COR-L47 (cell line): Measurements from ENCODE around the gene PSORS1C2.
"Not testable (repeated sequence)": the region's sequence is repeated elsewhere in the genome, so short reads cannot be mapped to it uniquely, and the experiment has no call there.

Experiments used
- DNase-seq: peaks from one replicate; lab custom pipeline; 2025; lab: John Stamatoyannopoulos, UW

The PSORS1C2 gene

DNA sequence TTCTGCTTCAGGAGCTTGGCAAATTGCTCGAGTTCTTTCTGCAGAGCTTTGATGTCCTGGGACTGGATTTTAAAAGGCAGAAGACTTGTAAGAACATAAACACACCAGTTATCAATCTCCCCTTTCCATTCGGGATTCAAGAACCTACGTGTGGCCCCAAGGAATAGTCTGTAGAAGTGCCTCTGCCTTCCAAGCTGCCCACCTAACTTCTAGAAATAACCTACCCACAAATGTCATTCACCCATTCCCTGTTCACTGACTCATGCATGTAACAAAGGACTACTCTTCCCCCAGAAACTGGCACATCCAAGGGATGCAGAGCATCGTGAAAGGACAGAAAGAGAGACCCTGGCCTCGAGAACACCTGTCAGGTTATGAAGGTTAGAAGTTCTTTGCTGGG, 27.1 kb upstream of the PSORS1C2 start:
- no peak for DNase-seq

DNA sequence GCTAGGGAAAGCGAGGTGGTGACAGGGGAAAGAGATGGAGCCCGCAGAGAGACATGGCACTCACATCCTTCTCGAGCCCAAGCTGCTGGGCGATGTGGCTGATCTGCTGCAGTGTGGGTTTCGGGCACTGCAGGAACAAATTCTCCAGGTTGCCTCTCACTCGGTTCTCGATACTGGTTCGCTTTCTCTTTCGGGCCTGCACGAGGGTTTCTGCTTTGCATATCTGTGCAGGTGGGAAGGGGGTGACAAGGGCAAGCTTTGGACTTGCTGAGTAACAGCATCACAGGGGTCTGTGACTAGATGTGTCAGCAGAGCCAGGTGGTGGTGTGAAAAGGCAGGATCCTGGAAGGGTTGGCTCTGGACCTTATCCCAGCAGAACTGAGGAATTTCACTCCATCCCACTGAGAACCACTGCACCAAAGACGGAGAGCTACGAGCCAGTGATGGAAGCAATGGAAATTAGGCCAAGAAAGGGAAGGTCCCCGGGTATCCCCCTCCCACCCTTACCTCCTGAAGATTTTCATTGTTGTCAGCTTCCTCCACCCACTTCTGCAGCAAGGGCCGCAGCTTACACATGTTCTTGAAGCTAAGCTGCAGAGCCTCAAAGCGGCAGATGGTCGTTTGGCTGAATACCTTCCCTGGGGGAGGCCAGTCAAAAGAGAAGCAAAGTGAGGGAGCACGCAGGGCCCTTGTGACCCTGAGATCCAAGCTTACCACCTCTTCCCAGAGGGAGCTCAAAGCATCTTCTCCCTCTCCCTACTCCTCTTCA, 26.4 kb upstream of the PSORS1C2 start:
- DNase-seq: not testable (repeated sequence)

DNA sequence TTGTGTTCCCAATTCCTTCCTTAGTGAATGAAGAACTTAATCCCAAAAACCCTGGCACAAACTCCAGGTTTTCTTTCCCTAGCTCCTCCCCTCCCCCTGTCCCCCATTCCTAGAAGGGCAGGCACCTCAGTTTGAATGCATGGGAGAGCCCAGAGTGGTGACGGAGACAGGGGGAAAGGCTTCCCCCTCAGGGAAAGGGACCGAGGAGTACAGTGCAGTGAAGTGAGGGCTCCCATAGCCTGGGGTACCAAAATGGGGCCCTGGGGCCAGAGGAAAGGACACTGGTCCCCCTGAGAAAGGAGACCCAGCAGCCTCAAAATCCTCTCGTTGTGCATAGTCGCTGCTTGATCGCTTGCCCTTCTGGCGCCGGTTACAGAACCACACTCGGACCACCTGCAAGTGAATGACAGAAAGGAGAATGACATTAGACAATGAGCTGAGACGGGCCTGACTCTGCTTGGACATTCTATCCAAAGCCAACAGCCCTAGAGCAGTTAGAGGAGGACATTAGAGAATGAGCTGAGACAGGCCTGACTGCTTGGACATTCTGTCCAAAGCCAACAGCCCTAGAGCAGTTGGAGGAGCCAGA, 25.7 kb upstream of the PSORS1C2 start:
- DNase-seq: not testable (repeated sequence)

DNA sequence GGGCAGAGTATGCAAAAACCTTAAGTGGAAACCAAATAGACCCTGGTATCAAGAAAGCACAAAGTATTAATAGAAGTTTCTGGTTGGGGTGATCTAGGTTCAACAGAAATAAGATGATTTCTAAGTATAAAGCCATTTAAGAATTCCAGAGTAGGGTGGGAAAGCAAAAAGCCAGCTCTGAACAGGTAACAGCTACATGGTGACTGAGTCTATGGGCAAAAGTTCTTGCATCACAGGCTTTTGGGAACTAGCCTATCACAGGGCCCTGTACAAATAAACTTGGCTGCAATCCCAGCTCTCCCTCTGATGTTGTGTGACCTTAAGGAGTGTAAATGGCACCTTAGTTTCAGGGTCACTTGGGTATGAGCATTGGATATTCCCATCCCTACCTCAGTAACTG, 25.1 kb upstream of the PSORS1C2 start:
- DNase-seq: no peak

DNA sequence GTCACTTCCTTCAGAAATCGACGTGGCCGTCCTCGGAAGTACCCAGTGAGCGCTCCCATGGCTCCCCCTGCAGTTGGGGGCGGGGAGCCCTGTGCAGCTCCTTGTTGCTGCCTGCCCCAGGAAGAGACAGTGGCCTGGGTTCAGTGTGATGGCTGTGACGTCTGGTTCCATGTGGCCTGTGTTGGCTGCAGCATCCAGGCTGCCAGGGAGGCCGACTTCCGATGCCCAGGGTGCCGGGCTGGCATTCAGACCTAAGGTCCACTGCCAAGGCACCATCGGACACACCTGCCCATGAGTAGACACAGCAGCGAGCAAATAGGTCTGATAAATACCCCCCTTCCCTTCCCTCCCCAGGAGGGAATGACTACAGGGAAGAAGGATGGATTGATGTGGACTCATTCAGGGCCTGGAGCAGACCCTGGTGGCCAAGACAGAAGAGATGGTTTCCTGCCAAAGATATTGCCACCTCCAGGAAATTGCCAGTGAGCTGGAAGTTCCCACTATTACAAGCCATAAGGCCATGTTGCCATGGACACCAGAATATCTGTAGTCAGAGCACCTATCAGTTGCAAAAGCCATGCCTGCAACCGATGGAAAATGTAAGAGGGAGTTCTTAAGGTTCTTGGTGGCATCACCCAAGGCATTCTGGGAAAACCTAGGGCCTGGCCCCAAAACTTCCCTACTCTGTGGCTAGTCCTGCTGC, 23.7 kb upstream of the PSORS1C2 start:
- DNase-seq: no peak

DNA sequence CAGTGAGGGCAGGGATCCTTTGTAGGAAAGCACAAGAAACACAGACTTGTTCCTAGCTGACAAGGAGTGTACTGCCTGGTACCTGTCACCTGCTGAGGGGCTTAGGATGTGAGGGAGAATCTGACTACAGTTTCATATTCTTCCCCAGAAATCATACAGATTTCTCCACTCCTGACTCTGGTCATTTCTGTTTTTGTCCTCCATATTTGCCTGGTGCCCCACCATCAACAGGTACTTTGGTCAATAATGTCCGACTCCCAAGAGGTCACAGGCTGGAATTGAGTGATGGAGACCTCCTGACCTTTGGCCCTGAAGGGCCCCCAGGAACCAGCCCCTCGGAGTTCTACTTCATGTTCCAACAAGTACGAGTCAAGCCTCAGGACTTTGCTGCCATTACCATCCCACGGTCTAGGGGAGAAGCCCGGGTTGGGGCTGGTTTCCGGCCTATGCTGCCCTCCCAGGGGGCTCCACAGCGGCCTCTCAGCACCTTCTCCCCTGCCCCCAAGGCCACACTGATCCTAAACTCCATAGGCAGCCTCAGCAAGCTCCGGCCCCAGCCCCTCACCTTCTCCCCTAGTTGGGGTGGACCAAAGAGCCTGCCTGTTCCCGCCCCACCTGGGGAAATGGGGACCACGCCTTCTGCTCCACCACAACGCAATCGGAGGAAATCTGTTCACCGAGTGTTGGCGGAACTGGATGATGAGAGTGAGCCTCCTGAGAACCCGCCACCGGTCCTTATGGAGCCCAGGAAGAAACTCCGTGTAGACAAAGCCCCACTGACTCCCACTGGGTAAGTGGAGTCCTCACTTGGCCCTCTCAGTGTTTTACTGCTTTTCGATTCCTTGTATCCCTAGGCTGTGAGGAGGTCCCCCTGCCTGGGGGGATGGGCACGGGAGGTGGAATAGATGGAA, 22.6 kb upstream of the PSORS1C2 start:
- DNase-seq: no peak

DNA sequence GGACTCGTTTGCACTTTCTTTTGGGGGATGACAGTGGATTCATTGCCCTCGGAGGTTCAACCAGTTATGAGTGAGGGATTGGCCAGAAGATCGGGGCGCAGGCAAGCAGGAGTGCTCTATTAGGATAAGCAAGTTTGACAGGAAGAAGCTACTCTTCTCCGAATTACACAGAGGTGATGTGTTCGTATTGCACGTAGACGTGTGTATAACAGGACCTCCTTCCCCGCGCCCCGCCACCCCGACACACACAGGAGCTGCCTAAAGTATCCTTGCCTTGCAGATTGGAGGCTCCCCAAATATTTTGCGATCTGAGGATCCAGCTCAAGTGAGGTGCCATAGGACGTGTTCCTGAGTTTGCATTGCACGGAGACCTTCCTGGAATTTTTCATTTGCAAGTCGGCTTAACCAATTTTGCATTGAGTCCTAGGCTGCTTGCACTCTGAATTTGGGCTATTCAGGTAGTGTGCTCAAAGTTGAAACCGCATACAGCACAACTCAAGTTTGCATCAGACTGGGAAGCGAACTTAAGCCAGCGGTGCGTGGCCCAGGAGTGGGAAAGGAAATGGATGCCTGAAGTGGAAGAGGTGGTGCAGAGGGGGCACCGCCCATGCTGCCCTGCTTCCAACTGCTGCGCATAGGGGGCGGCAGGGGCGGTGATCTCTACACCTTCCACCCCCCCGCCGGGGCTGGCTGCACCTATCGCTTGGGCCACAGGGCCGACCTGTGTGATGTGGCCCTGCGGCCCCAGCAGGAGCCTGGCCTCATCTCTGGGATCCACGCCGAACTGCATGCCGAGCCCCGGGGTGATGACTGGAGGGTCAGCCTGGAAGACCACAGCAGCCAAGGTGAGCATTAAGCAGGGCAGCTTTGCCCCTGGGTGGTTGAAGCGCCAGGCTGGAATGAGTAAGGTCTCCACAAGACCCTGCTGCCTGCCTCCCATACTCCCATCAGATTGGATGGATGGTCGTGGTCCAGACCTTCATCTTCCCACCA, 20.3 kb upstream of the PSORS1C2 start:
- DNase-seq: peak; percentile 39

DNA sequence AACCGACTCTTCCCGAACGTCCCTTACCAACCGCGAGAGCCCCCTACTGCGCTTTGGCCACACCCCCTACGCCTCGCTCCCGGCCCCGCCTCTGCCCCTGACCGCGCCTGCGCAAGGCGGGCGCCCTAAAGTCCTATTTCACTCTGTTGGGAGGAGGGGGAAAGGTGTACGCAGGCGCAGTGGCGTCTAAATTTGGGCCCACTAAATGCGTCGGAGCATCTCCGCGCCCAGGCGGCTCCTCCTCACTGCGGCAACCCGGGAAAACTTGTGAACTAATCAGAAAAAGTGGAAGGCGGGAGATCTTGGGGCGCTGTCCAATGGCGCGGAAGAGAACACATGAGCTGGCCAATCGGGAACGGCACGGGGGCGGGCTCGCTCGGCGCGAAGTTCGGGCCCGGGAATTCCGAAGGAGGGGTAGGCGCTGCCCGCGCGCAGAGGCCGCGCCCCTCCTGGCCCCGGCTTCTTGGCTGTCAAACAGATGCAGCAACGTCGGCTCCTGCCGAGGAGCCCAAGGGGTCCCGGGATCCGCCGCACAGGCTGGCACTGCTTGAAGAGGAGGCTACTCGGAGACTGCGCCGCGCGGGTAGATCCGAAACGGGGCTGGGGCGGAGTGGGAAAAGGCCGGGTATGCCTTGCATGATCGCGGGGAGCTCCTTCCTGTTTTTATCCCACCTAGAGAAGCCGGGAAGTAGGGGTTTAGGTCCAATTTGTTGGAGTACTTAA, 19.4 kb upstream of the PSORS1C2 start, which contains the start of gene TCF19:
Gene TCF19 (plus strand): TSS at position 450 of the 723 bp plus-strand sequence. CDS start 881 bp downstream, outside the sequence.
- DNase-seq: peak; percentile 99

DNA sequence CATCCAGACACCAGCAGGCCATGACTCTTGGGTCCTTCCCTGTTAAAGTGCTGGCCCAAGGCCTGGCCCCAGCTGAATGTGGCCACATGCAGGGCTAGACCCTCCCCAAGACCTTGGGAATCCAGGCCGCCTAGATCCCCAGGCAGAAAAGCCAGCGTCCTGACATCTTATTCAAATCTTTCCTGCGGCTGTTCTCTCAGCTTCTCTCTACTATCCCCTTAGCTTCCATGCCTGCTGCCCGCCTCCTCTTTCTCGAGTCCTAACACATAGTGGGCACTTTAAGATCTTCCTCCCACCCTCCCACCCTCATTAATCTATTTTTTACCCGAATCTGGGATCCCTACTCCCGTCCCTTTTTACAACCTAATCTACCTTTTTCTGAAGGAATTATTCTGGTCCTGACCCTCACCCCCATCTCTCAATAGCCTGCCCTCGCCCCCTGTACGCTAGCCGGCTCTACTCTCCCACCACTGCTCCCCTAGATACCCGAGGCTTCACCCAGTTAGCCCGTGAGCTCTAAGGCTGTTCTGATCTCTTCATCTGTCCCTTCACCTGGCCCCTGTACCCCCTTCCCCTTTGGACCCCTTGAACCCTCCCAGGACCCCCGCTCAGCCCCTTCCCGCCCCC, 18.8 kb upstream of the PSORS1C2 start, which contains the start of gene CCHCR1:
Gene CCHCR1 (minus strand): TSS at position 290 of the 627 bp plus-strand sequence. CDS start 202 bp downstream, at position 88.
- DNase-seq: no peak

DNA sequence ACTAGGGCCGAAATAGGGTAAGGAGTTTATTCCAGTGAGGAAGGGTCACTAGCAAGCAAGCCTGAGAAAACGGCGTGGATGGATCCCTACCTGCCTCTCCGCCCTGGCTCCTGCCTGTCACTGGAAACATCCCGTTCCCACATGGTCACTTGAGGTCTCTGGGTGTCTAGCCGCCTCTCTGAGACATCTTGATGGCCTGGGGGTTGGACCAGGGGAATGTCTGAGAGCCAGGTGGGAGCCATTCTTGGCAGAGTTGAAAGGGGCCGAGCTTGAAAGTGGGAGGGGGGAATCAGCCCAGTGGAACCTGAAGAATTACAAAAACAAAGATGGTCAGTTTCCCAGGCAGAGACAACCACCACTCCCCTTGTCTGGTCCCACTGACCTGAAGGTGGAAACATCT, 17.8 kb upstream of the PSORS1C2 start:
- DNase-seq: no peak

DNA sequence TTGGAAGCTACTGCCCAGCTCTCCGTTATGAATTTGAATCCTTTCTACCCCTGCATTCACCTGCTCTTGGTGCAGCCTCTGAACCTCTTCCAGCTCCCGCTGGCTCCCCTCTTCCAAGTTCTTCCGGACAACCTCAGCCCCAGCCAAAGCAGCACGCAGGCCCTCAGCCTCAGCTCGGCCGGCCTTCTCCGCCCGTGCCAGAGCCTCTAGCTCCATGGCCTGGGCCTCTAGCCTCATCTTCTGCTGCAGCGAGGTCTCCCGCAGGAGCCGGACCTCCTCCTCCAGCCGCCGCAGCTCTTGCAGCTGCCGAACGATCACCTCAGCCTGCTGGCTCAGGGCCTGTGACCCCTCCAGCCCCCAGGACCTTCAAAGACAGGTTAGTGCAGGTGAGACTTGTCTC, 15.6 kb upstream of the PSORS1C2 start:
- no peak for DNase-seq

DNA sequence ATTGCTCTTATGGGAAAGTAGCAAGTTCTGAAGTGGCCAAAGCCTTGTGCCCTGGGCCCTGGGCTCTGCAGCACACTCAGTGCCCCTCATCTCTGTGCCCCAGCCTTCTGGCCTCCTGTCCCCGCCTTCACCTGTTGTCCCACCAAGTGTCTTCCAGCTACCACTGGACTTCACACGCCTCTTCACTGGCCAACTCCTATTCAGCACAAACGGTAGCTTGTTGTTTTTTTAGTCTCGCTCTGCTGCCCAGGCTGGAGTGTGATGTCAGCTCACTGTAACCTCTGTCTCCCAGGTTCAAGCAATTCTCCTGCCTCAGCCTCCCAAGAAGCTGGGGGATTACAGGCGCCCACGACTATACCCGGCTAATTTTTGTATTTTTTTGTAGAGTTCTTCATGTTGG, 13.9 kb upstream of the PSORS1C2 start:
- no peak for DNase-seq

DNA sequence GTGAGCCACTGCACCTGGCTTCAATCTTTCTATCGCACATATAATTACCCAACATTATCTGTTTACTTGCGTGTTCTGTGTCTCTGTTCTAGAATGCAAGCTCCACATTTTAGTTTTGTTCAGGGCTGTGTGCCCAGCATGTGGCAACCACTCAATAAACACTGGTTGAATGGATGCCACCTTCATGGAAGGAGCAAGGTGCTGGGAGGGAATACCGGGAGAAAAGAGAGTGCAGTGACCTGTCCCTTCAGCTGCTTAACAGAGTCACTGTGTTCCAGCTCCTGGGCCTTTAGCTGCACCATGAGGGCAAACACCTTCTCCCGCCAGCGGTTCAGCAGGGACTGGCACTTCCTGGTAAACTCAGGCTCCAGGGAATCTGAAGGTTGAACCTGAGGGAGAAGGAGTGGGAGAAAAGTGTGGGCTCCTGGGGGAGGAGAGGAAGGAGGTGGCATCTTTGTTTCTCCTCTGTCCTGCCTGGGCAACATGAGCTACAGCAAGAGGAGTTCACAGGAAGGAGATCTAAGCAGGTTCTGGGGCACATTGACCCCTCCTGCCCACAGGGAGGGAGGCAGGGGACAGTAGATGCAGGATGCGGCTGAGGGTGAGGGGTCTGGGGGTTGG, 11.1 kb upstream of the PSORS1C2 start:
- DNase-seq: no peak

DNA sequence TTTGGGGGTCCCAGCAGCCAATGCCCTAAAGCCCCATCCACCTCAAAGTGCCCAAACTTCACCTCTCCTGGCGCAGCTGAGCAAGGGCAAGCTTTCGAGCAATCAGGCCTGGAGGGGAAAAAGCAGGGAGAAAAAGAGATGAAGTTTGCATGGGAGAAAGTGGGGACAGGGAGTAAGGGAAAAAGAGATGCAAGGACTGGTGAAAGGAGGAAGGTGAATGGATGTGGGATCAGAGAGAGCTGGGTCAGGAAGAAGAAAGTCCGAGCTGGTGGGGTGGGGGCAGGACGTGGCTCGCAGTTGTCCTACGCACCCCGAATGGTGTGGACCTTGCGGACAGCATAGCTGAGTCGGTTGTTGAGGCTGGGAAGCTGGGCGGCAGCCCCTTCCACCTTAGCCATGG, 6.5 kb upstream of the PSORS1C2 start:
- no peak for DNase-seq

DNA sequence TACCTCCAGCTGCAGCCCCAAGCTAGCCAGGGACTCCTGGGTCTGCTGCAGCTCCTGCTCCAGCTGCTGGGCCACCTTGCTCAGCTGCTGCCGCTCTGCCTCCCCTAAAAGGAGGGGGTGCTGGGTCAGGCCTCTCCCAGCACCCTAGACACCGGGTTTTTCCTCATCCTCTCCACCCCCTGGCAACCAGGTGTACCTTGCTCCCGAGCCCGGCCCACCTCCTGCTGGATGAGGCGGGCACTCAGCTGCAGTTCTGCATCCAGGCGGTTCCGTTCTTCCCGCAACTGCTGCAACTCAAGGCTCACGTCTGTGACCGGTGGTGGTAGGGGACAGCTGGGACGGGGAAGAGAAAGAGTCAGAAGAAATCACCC, 6.1 kb upstream of the PSORS1C2 start:
- DNase-seq: no peak

DNA sequence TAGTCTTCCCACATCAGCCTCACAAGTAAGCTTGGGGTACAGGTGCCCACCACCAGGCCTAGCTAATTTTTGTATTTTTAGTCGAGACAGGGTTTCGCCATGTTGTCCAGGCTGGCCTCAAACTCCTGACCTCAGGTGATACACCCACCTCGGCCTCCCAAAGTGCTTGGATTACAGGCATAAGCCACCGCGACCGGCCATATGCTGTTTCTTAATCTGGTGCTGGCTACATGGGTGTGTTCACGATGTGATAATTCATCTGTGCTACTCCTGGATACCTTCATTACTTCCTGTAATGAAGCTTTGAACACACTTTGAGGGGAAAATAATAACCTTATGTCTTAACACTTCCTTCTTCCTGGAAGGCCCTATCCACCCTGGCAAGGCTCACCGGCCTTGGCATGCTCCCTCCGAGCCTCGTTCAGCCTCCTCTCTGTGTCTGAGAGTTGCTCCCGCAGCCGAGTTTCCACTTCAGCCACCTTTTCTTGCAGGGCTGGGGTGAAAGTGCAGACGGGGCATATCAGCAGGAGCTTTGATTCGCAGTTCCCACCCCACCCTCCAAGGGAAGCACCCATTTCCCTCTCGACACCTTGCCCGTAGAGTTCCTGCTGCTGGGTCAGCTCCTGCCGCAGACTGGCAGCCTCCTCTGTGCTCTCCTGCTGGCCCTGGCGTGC, 5.6 kb upstream of the PSORS1C2 start:
- DNase-seq: no peak

DNA sequence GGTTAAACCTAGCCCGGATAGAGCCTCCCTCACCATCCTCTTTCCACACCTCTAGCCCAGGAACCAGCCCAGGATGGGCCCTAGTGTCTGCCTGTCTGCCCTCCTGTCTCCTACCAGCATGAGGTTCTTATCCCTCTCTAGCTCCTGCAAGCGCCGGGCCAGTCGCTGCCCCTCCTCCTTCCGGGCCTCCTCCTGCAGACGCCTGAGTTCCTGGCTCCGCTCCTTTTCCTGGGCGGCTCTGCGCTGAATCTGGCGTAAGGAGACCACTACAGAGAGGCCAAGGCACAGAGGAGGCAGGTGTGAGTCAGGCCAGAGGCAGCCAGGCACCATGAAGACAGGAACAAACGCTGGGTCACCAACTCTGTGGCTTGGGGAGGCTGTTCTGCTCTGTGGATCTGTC, 4.3 kb upstream of the PSORS1C2 start:
- DNase-seq: no peak

DNA sequence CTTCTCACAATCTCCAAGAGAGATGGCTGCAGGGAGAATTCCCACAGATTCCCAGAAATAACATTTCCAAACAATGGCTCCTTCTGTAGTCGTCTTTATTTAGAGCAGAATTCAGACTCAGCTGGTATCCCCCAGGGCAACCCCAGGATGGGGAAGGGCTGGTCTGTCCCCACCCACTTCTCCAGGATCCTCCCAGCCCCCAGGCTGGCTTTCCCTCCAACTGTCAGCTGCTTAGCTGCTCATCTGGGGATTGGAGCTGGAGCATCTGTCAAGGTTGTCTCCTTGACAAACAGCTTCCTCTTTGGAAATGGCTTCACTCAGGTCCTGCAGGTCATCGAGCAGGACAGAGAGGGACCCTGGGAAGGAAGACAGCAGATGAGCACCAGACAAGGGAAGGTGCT, 3.5 kb upstream of the PSORS1C2 start:
- no peak for DNase-seq

DNA sequence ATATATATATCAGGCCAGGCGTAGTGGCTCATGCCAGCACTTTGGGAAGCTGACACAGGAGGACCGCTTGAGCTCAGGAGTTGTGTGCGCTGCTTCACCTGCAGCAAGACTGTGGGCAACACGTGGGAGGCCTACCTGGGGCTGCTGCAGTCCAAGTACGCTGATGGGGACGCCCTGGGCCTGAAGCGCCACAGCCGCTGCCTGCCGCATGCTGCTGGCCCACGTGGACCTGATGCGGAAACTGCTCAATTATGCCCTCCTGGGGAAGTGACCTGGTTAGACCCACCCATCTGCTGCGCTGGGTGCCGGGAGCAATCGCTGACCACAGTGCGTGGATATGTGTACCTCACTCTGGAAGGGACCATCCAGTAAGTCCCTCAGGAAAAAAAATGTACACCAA, 1.8 kb upstream of the PSORS1C2 start:
- DNase-seq: no peak
